Measurements from ENCODE around the gene CEBPB.

DNA sequence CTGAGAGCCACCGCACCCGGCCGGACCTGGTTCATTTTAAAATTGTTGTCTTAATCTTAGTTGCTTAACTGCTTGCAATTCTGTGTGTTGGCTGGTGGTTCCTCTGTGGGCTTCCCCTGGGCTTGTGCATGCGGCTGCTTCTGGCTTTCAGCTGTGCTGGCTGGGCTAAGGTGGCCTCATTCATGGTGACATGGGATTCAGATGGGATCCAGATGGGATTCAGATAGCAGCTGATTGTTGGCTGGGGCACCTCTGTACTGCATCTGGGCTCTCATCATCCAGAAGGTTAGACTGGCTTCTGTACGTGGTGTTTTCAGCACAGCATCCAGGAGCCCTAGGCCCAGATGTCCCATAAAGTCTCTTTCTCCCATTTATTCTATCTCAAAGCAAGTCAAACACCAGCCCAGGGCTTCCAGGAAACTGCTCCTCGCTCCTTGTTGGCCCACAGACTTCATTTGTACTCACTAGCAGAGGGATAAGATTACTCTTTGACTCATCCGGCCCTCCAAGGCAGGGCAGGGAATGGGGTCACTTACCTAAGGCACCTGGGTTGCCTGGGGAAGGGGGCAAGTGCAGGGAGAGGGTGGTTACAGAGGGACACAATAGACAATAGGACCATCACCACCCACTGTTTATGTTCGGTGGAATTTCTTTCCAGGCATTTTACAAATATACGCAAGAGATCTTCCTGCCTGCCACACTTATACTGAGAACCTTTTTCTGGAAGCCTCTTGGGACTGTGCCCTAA is 26.9 kb upstream of the CEBPB start:
- no peak for TF ChIP-seq POLR2A (IDR thresholded peaks at IDR 0.05; ENCODE audit: low read depth, low read length)
- TF ChIP-seq POLR2AphosphoS5 (IDR thresholded peaks at IDR 0.05; ENCODE audit: low read depth, low read length), result no peak

Data from GM12892 (cell line).